Neuronal stem cell (in vitro differentiated cells): ENCODE results near the gene TNFRSF18.

ENCODE experiments used
- DNase-seq: peaks from one replicate; pipeline ENCODE4 v3.0.0-alpha.2; 2013; ENCODE audit warnings: low spot score
- H2AFZ ChIP-seq: one replicate; pipeline ENCODE4 v1.6.1; 2013; ENCODE audit warnings: mild to moderate bottlenecking, low read length, inconsistent platforms
- H2AK5ac ChIP-seq: 2 replicates; pipeline ENCODE4 v1.6.1; 2013; ENCODE audit warnings: low read depth, mild to moderate bottlenecking, inconsistent platforms, low read length, moderate library complexity, mixed read lengths
- H2BK120ac ChIP-seq: 2 replicates; pipeline ENCODE4 v1.6.1; 2013; ENCODE audit warnings: low read depth, mild to moderate bottlenecking, inconsistent platforms, low read length, moderate library complexity, mixed read lengths
- H2BK12ac ChIP-seq: one replicate; pipeline ENCODE4 v1.6.1; 2013; ENCODE audit warnings: low read length, inconsistent platforms
- H2BK15ac ChIP-seq: 2 replicates; pipeline ENCODE4 v1.6.1; 2013; ENCODE audit warnings: mild to moderate bottlenecking, low read length, inconsistent platforms, mixed read lengths
- H2BK5ac ChIP-seq: one replicate; pipeline ENCODE4 v1.6.1; 2013; ENCODE audit warnings: inconsistent platforms, mild to moderate bottlenecking, low read length, moderate library complexity
- H3K14ac ChIP-seq: one replicate; pipeline ENCODE4 v1.6.1; 2013; ENCODE audit warnings: low read length, inconsistent platforms
- H3K18ac ChIP-seq: 2 replicates; pipeline ENCODE4 v1.6.1; 2013; ENCODE audit warnings: low read length, inconsistent platforms
- H3K23ac ChIP-seq: 2 replicates; pipeline ENCODE4 v1.6.1; 2013; ENCODE audit warnings: low read depth, mild to moderate bottlenecking, mixed read lengths, low read length, inconsistent platforms; ENCODE audit not compliant: poor library complexity
- H3K27ac ChIP-seq: replicated peaks from 3 replicates; pipeline ENCODE4 v1.5.1; 2013; ENCODE audit warnings: low read length, inconsistent platforms
- H3K27me3 ChIP-seq, 3 experiments: 2 replicates each; pipeline ENCODE4 v1.6.1; 2013; ENCODE audit warnings: low read length in 3 of 3, mild to moderate bottlenecking in 2 of 3, inconsistent platforms in 1 of 3, low read depth in 1 of 3, mixed read lengths in 1 of 3, moderate library complexity in 1 of 3; ENCODE audit not compliant: control insufficient read depth in 3 of 3, insufficient read depth in 3 of 3
- H3K36me3 ChIP-seq, 2 donors: replicated peaks in 1 of 2; 2 replicates each; pipeline ENCODE4 v1.6.1; 2013; ENCODE audit warnings: low read length in 2 of 2; ENCODE audit not compliant: control insufficient read depth in 2 of 2, insufficient read depth in 2 of 2
- H3K4ac ChIP-seq: 2 replicates; pipeline ENCODE4 v1.6.1; 2013; ENCODE audit warnings: inconsistent platforms, mild to moderate bottlenecking, low read length, moderate library complexity
- H3K4me1 ChIP-seq, 2 donors: 1 replicate in 1 of 2; 2 replicates in 1 of 2; pipeline ENCODE4 v1.6.1; 2013; ENCODE audit warnings: low read length in 2 of 2, low read depth in 1 of 2; ENCODE audit not compliant: control insufficient read depth in 2 of 2, insufficient read depth in 1 of 2
- H3K4me2 ChIP-seq: one replicate; pipeline ENCODE4 v1.6.1; 2013; ENCODE audit warnings: mild to moderate bottlenecking, low read length, inconsistent platforms; ENCODE audit not compliant: insufficient read depth, poor library complexity, severe bottlenecking
- H3K4me3 ChIP-seq, 2 donors: 2 replicates each; pipeline ENCODE4 v1.5.1; 2013; ENCODE audit warnings: low read length in 2 of 2, mild to moderate bottlenecking in 2 of 2, inconsistent platforms in 1 of 2, moderate library complexity in 1 of 2
- H3K79me1 ChIP-seq: one replicate; pipeline ENCODE4 v1.6.1; 2013; ENCODE audit warnings: low read depth, mild to moderate bottlenecking, inconsistent platforms, low read length, moderate library complexity
- H3K9ac ChIP-seq: one replicate; pipeline ENCODE4 v1.6.1; 2013; ENCODE audit warnings: mild to moderate bottlenecking, low read depth, low read length, inconsistent platforms; ENCODE audit not compliant: poor library complexity
- H3K9me3 ChIP-seq, 2 donors: replicated peaks in 1 of 2; 2 replicates each; pipeline versions ENCODE3 to v1.6.1; 2013; ENCODE audit warnings: low read length in 2 of 2, mild to moderate bottlenecking in 2 of 2, inconsistent platforms in 1 of 2, low read depth in 1 of 2, mixed read lengths in 1 of 2, moderate library complexity in 1 of 2; ENCODE audit not compliant: control insufficient read depth in 2 of 2, insufficient read depth in 1 of 2
- H4K8ac ChIP-seq: one replicate; pipeline ENCODE4 v1.6.1; 2013; ENCODE audit warnings: low read depth, mild to moderate bottlenecking, inconsistent platforms, low read length, moderate library complexity
- H4K91ac ChIP-seq: one replicate; pipeline ENCODE4 v1.6.1; 2013; ENCODE audit warnings: low read length, low read depth, mild to moderate bottlenecking, inconsistent platforms; ENCODE audit not compliant: poor library complexity
- WGBS, 2 donors: extraction: QIAGEN DNeasy Blood & Tissue Kit; methylation state at CpG; one replicate each; pipeline ENCODE4 v1.1.7; 2013; ENCODE audit warnings: missing lambda C conversion rate in 2 of 2, mixed read lengths in 1 of 2; ENCODE audit not compliant: insufficient read length in 2 of 2, insufficient replicate concordance in 1 of 2; ENCODE audit errors: extremely low coverage in 2 of 2; 5-methylcytosine and 5-hydroxymethylcytosine counted together

Gene TNFRSF18

DNA sequence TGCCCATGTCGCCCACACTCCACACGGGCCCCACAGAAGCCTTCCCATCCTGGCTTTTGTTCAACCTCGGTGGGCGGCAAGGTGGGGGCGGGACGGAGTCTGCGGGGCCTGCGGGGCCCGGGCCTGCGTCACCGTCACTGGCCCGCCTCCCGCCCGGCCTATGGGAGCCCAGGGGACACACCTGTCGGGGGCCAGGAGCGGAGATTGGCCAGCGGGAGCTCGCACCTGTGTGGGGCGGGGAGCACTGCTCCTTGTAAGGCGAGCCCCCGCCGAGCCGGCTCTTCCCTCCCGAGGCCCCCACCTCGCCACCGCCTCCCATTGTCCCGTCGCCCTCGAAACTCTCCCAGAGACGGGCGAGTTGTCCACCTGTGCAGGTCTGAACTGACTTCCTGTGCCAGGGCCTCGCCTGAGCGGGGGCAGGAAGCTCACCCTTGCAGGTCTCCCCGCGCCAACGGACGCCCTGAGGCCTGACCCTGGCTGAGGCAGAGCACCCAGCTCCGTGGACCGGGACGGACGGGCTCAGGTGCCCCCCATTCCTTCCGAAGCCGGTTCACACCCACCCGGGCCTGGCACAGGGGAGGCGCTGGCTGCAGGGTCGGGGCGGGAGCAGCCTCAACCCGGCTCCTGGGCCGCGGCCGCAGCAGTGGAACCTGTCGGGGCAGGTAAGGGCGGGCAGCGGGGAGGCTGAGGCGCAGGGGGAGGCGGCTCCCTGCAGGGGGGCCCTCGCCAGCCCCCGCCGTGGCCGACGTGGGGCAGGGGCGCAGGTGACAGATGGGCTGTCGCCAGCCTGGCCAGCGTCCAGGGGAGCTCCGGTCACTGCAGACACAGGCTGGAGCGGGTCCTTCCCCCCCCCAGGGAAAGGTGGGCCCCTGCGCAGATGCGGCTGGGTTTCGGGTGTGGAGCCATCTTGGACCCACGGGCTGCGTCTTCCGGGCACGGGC is 43.5 kb downstream of the TNFRSF18 start:
- DNase-seq, result no peak
- Histone ChIP-seq H3K36me3 (no peaks in the 10 kb centered on the region), H3K27me3 (peaks cover 0 to 14% (median 5%) of the 10 kb centered on the region in 3 experiments), H2BK5ac (peak overlapping the region; percentile 43), H3K14ac (peak overlapping the region; percentile 38), H3K9ac (no peak overlapping the region), H3K18ac (peak overlapping the region; percentile 95), H2BK120ac (peak overlapping the region; percentile 61), H3K79me1 (peaks cover 1% of the 10 kb centered on the region), H3K4ac (no peak overlapping the region), H3K27ac (no peak overlapping the region), H4K91ac (peak overlapping the region; percentile 85), H2AK5ac (peak overlapping the region; percentile 99), H2AFZ (no peak overlapping the region), H3K4me1 (peaks cover 15 to 21% of the 10 kb centered on the region in 2 donors), H2BK12ac (peak overlapping the region; percentile 90), H3K4me2 (no peak overlapping the region), H4K8ac (no peak overlapping the region), H2BK15ac (peak overlapping the region; percentile 100), H3K23ac (peak overlapping the region; percentile 93), H3K9me3 (no peaks in the 10 kb centered on the region), H3K4me3 (peak overlapping the region in 1 of 2 donors; percentile 54)
- WGBS, 2 donors, result no CpG with 5 or more reads among the region's 73 CpGs

DNA sequence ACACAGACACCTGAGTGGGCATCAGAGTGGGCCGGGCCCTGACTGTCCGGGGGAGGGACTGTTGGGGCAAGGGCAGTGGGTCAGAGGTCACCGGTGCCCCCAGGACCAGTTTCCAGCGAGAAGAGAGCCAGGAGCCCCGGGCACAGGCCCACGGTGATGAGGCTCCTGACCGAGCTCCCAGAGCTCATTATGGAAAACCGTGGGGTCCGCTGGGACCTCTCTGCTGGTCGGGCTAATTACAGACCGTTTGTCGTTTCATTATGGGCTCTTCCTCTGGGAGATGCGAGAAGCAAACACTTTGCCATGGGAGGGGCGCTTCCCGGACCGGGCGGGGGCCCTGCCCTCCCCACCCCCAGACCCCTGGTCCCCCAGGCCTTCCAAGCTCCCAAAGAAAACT is 44.7 kb downstream of the TNFRSF18 start:
- H2BK15ac ChIP-seq, result peak overlapping the region; percentile 100
- no peak overlapping the region for H3K14ac ChIP-seq
- no CpG with 5 or more reads among the region's 17 CpGs for WGBS, 2 donors
- no peak overlapping the region for H2AFZ ChIP-seq
- no peak overlapping the region for H3K9ac ChIP-seq
- H3K79me1 ChIP-seq, result peaks cover 1% of the 10 kb centered on the region
- H3K9me3 ChIP-seq, result no peaks in the 10 kb centered on the region
- no peak overlapping the region for H3K4me3 ChIP-seq
- peaks cover 16 to 21% of the 10 kb centered on the region in 2 donors for H3K4me1 ChIP-seq
- H4K91ac ChIP-seq, result no peak overlapping the region
- no peak overlapping the region for H3K4ac ChIP-seq
- no peak overlapping the region for H4K8ac ChIP-seq
- H3K23ac ChIP-seq, result no peak overlapping the region
- H3K27me3 ChIP-seq, result peaks cover 0 to 14% (median 5%) of the 10 kb centered on the region in 3 experiments
- peak overlapping the region; percentile 82 for H2BK5ac ChIP-seq
- DNase-seq, result no peak
- no peak overlapping the region for H3K27ac ChIP-seq
- no peak overlapping the region for H2AK5ac ChIP-seq
- H2BK12ac ChIP-seq, result no peak overlapping the region
- H3K36me3 ChIP-seq, result no peaks in the 10 kb centered on the region
- H3K4me2 ChIP-seq, result no peak overlapping the region
- H3K18ac ChIP-seq, result peak overlapping the region; percentile 84
- H2BK120ac ChIP-seq, result peak overlapping the region; percentile 89

DNA sequence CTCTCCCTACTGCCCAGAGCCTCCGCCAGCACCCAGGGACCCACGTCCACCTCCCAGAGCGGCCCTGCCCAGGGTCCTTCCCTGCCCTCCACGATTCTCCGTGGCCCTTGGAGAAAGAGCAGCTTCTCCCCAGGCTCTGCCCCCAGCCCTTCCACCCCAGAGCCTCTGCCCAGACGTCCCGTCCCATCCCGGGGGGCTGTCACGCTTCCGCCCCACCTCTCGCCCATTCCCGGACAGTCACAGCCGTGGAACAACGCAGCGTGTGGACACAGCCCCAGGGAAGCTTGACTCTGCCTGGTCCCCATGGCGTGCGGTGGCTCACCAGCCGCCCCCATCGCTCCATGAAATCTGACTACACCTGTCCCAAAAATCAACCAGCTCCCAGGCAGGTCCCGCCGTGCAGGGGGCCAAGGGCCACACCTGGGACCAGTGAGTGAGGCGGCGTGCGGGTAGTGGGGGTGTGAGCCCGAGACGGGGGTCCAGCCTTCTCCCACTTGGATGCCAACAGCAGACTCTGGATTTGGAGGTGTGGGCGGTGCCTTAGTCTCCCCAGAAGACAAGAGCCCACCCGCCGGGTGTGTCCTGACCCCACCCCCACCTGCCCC is 45.2 kb downstream of the TNFRSF18 start:
- no peak overlapping the region for H3K4me3 ChIP-seq
- no peak overlapping the region for H3K4ac ChIP-seq
- WGBS, 2 donors, result no CpG with 5 or more reads among the region's 29 CpGs

More for the DNA sequence above, 45.2 kb downstream of the TNFRSF18 start:
- Histone ChIP-seq H3K27ac (no peak overlapping the region), H3K14ac (no peak overlapping the region), H3K4me1 (peaks cover 11 to 21% of the 10 kb centered on the region in 2 donors), H3K36me3 (no peaks in the 10 kb centered on the region), H2AK5ac (peak overlapping the region; percentile 20), H2AFZ (no peak overlapping the region), H3K9ac (no peak overlapping the region), H4K8ac (no peak overlapping the region), H2BK12ac (peak overlapping the region; percentile 93), H3K18ac (peak overlapping the region; percentile 84), H3K9me3 (no peaks in the 10 kb centered on the region), H3K27me3 (peaks cover 0 to 14% (median 5%) of the 10 kb centered on the region in 3 experiments), H3K79me1 (peaks cover 1% of the 10 kb centered on the region), H3K23ac (peak overlapping the region; percentile 20), H2BK120ac (peak overlapping the region; percentile 89), H3K4me2 (no peak overlapping the region), H2BK5ac (no peak overlapping the region), H2BK15ac (peak overlapping the region; percentile 97), H4K91ac (no peak overlapping the region)
- DNase-seq, result no peak
